ENCODE measurements around the gene FUT1.

Gene FUT1

GRCh38 chr19:48760504-48761205 is 8.2 kb upstream of the FUT1 start:
- no peak for DNase-seq (ENCODE audit: insufficient read length, low spot score)
- no peak for FAIRE-seq

GRCh38 chr19:48757741-48758144 is 5.3 kb upstream of the FUT1 start:
- no peak for FAIRE-seq
- TF ChIP-seq CTCF (IDR thresholded peaks at IDR 0.05; ENCODE audit: insufficient read depth, missing control alignments), result no peak
- DNase-seq (ENCODE audit: insufficient read length, low spot score), result no peak

More at GRCh38 chr19:48760504-48761205, 8.2 kb upstream of the FUT1 start:
- no peak for TF ChIP-seq CTCF (IDR thresholded peaks at IDR 0.05; ENCODE audit: insufficient read depth, missing control alignments)

- no peak for TF ChIP-seq CTCF (IDR thresholded peaks at IDR 0.05; ENCODE audit: insufficient read depth, missing control alignments)
- no peak for DNase-seq (ENCODE audit: insufficient read length, low spot score)
- no peak for FAIRE-seq
Measured at GRCh38 chr19:48757089-48757675, 4.7 kb upstream of the FUT1 start.

- no peak for TF ChIP-seq CTCF (IDR thresholded peaks at IDR 0.05; ENCODE audit: insufficient read depth, missing control alignments)
- DNase-seq (ENCODE audit: insufficient read length, low spot score), result no peak
- FAIRE-seq, result no peak
Measured at GRCh38 chr19:48756686-48757085, 4.2 kb upstream of the FUT1 start.

- TF ChIP-seq CTCF (IDR thresholded peaks at IDR 0.05; ENCODE audit: insufficient read depth, missing control alignments), result no peak
- FAIRE-seq (no peak), DNase-seq (ENCODE audit: insufficient read length, low spot score) (no peak)
Measured at GRCh38 chr19:48756212-48756611, 3.8 kb upstream of the FUT1 start.

GRCh38 chr19:48755787-48756186 is 3.3 kb upstream of the FUT1 start:
- TF ChIP-seq CTCF (IDR thresholded peaks at IDR 0.05; ENCODE audit: insufficient read depth, missing control alignments), result no peak
- no peak for DNase-seq (ENCODE audit: insufficient read length, low spot score)
- no peak for FAIRE-seq

GRCh38 chr19:48755084-48755641 is 2.7 kb upstream of the FUT1 start, which contains the start of gene FGF21:
FGF21 (plus strand) TSS chr19:48755524; CDS start chr19:48756237, 713 bp downstream.
- TF ChIP-seq CTCF (IDR thresholded peaks at IDR 0.05; ENCODE audit: insufficient read depth, missing control alignments), result no peak
- DNase-seq (ENCODE audit: insufficient read length, low spot score), result no peak
- FAIRE-seq, result no peak

Data from D721Med (cell line).